ENCODE measurements around the gene MAMDC2. TPM values are rescaled to one million over a fixed set of nuclear protein-coding genes. Genes with fewer than 3 reads are reported as not detected.

MAMDC2 gene, protein sequence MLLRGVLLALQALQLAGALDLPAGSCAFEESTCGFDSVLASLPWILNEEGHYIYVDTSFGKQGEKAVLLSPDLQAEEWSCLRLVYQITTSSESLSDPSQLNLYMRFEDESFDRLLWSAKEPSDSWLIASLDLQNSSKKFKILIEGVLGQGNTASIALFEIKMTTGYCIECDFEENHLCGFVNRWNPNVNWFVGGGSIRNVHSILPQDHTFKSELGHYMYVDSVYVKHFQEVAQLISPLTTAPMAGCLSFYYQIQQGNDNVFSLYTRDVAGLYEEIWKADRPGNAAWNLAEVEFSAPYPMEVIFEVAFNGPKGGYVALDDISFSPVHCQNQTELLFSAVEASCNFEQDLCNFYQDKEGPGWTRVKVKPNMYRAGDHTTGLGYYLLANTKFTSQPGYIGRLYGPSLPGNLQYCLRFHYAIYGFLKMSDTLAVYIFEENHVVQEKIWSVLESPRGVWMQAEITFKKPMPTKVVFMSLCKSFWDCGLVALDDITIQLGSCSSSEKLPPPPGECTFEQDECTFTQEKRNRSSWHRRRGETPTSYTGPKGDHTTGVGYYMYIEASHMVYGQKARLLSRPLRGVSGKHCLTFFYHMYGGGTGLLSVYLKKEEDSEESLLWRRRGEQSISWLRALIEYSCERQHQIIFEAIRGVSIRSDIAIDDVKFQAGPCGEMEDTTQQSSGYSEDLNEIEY
- total RNA-seq, result under 1 TPM in 2 of 3 donors, not detected in 1; 0.10 to 0.32 TPM
- total RNA-seq (2013), result 1.4 TPM

DNA sequence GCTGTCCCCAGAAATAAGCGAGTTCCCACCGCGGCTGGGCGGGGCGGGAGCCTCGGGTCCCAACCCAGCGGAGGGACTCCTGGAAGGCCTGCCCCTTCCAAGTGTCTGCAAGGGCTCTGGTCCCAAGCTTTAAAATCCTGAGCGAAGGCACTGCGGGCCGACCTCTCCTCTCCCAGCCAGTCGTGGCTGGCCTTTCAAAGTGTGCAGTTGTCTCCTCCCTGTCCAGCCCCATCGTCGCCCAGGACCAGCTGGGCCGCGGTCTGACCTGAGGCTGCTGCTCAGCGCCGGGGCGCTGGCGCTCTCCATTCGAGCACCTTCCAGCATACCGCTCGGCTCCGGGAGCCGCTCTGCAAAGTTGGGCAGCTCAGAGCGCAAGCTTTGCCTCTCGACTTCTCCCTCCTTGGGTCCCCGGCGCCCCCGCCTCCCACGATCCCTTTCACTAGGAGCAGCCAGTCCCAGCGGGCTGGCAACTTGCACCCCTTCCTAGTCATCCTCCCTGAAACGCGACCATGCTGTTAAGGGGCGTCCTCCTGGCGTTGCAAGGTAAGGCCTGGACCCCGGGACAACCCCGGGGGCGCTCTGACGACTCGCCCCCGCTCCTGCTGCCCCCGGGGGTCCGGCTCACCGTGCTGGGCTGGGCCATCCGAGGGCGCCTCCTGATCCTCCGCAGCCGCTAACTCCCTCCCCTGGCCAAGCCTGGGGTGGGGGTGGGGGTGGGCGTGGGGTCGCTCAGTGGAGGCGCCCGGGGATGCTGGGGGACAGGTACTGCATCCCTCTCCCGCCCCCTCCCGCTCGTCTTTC lies at the start of gene MAMDC2:
Gene MAMDC2 (plus strand): TSS at position 160 of the 801 bp plus-strand sequence. CDS start 350 bp downstream, at position 510.
- peaks cover 40% of the 10 kb centered on the region in 2 donors for H3K27me3 Mint-ChIP-seq (ENCODE audit: low read depth in 2 of 2)
- H3K36me3 Mint-ChIP-seq, result no peaks in the 10 kb centered on the region
- ATAC-seq (peak in 1 of 3 donors; percentile 22), DNase-seq (no peak)
- peaks cover 8% of the 10 kb centered on the region for H3K4me1 ChIP-seq (ENCODE audit: control insufficient read depth, insufficient read depth, low read length)
- no peak for TF ChIP-seq CTCF (IDR thresholded peaks at IDR 0.05)
- intact Hi-C loops (cut with micrococcal nuclease), result no loop called here
- H3K4me3 ChIP-seq (ENCODE audit: low read length), result peak within 1 kb of the TSS; percentile 28
- no peaks in the 10 kb centered on the region for H3K9me3 ChIP-seq (ENCODE audit: control insufficient read depth, insufficient read depth, low read length)
- H3K27ac Mint-ChIP-seq, result no peak within 1 kb of the TSS
- no peaks in the 10 kb centered on the region for H3K9me3 Mint-ChIP-seq
- WGBS (ENCODE audit: insufficient coverage), result 4% methylated on average over 55 of the region's 55 CpGs
- peaks cover 12% of the 10 kb centered on the region for H3K27me3 ChIP-seq (ENCODE audit: control insufficient read depth, insufficient read depth, low read length)
- peaks cover 0 to 8% of the 10 kb centered on the region in 2 donors for H3K4me1 Mint-ChIP-seq
- no peak within 1 kb of the TSS for H3K27ac ChIP-seq (ENCODE audit: low read length)
- peak within 1 kb of the TSS; percentile 63 for H3K4me3 Mint-ChIP-seq
- no peaks in the 10 kb centered on the region for H3K36me3 ChIP-seq (ENCODE audit: control insufficient read depth, insufficient read depth, low read length)

GRCh38 chr9:69995846-69996245 lies 47.8 kb upstream of the MAMDC2 start:
- ATAC-seq (no peak), DNase-seq (no peak)
- Histone ChIP-seq H3K4me3 (ENCODE audit: low read length) (no peak overlapping the region), H3K27ac (ENCODE audit: low read length) (no peak overlapping the region), H3K36me3 (ENCODE audit: control insufficient read depth, insufficient read depth, low read length) (no peaks in the 10 kb centered on the region), H3K4me1 (ENCODE audit: control insufficient read depth, insufficient read depth, low read length) (no peaks in the 10 kb centered on the region), H3K9me3 (ENCODE audit: control insufficient read depth, insufficient read depth, low read length) (no peaks in the 10 kb centered on the region), H3K27me3 (ENCODE audit: control insufficient read depth, insufficient read depth, low read length) (no peaks in the 10 kb centered on the region)
- TF ChIP-seq CTCF (IDR thresholded peaks at IDR 0.05), result no peak
- no peak overlapping the region for H3K27ac Mint-ChIP-seq
- no peaks in the 10 kb centered on the region for H3K36me3 Mint-ChIP-seq
- peaks cover 0 to 3% of the 10 kb centered on the region in 2 donors for H3K9me3 Mint-ChIP-seq
- WGBS (ENCODE audit: insufficient coverage), result 100% methylated on average over 1 of the region's 1 CpG
- H3K27me3 Mint-ChIP-seq (ENCODE audit: low read depth in 2 of 2), result no peaks in the 10 kb centered on the region
- no peaks in the 10 kb centered on the region for H3K4me1 Mint-ChIP-seq
- intact Hi-C loops (cut with micrococcal nuclease), result no loop called here
- H3K4me3 Mint-ChIP-seq, result no peak overlapping the region

GRCh38 chr9:69996967-69997366 lies 46.7 kb upstream of the MAMDC2 start:
- Mint-ChIP-seq H3K4me1 (no peaks in the 10 kb centered on the region), H3K27me3 (ENCODE audit: low read depth in 2 of 2) (peaks cover 0 to 7% of the 10 kb centered on the region in 2 donors), H3K9me3 (peaks cover 0 to 3% of the 10 kb centered on the region in 2 donors), H3K4me3 (no peak overlapping the region), H3K36me3 (no peaks in the 10 kb centered on the region), H3K27ac (no peak overlapping the region)
- H3K4me1 ChIP-seq (ENCODE audit: control insufficient read depth, insufficient read depth, low read length), result no peaks in the 10 kb centered on the region
- 96% methylated on average over 2 of the region's 2 CpGs for WGBS (ENCODE audit: insufficient coverage)
- no peak overlapping the region for H3K27ac ChIP-seq (ENCODE audit: low read length)
- H3K27me3 ChIP-seq (ENCODE audit: control insufficient read depth, insufficient read depth, low read length), result no peaks in the 10 kb centered on the region
- no peak for TF ChIP-seq CTCF (IDR thresholded peaks at IDR 0.05)
- no peaks in the 10 kb centered on the region for H3K9me3 ChIP-seq (ENCODE audit: control insufficient read depth, insufficient read depth, low read length)
- no peak overlapping the region for H3K4me3 ChIP-seq (ENCODE audit: low read length)
- DNase-seq (no peak), ATAC-seq (no peak)
- intact Hi-C loops (cut with micrococcal nuclease), result no loop called here
- no peaks in the 10 kb centered on the region for H3K36me3 ChIP-seq (ENCODE audit: control insufficient read depth, insufficient read depth, low read length)

Measured in natural killer cell (primary cell).